K562 (cell line): ENCODE results near the gene LAMA2.

Experiments used
- ETV6 ChIP-seq, 3 experiments: fragments of 150-350 bp in 1 of 3; sonication (generic) in 1 of 3; formaldehyde crosslinking in 1 of 3; IDR thresholded peaks; 2 replicates each; pipeline versions ENCODE4 v1.6.1 to v1.8.0; 2014 to 2022; ENCODE audit warnings: borderline replicate concordance in 2 of 3, low read depth in 2 of 3, antibody characterized with exemption in 1 of 3, low read length in 1 of 3, mild to moderate bottlenecking in 1 of 3, missing genetic modification reagents in 1 of 3
- TAF1 ChIP-seq: IDR thresholded peaks from 2 replicates; pipeline ENCODE4 v1.6.1; 2011; ENCODE audit warnings: mild to moderate bottlenecking, low read length, moderate library complexity; ENCODE audit not compliant: insufficient read depth, control insufficient read depth, severe bottlenecking; ENCODE audit errors: extremely low read depth
- TEAD2 ChIP-seq: fragments of 450-650 bp; IDR thresholded peaks from 2 replicates; pipeline ENCODE4 v1.6.1; 2016; ENCODE audit warnings: missing genetic modification characterization, control low read depth, missing compliant biosample characterization

- TF ChIP-seq ETV6 (IDR thresholded peaks at IDR 0.05; ENCODE audit: borderline replicate concordance in 1 of 2, low read depth in 2 of 2, low read length in 1 of 2): no peak
- no peak for TF ChIP-seq ETV6 (CRISPR knock-in tag; IDR thresholded peaks at IDR 0.05; ENCODE audit: borderline replicate concordance)
- TF ChIP-seq TEAD2 (tag): no peak
- TF ChIP-seq TAF1: no peak
Observed at GRCh38 chr6:129289442-129289841, 406.5 kb downstream of the LAMA2 start.
